ENCODE results near the gene TUBB3. TPM values are rescaled to one million over a fixed set of nuclear protein-coding genes. Genes with fewer than 3 reads are reported as not detected.
A peak's percentile ranks its signal among the peaks of the same experiment; 100 is the strongest.

The TUBB3 gene
- total RNA-seq, 4 donors from 2014 or later, result 0.33 to 2.4 (median 0.68) TPM

- no peak overlapping the region for H3K27ac ChIP-seq
- no peak for DNase-seq
- intact Hi-C loops (cut with DNase I), result no loop called here
- peak overlapping the region in 1 of 3 donors; percentile 46 for H3K4me3 ChIP-seq (replicated peaks in 1 of 3)
- 93 to 95% methylated on average over 7 to 8 of the region's 12 CpGs for WGBS, 2 donors
- no peaks in the 10 kb centered on the region for H3K9me3 ChIP-seq
- TF ChIP-seq CTCF (IDR thresholded peaks at IDR 0.05) (no peak), POLR2A (IDR thresholded peaks at IDR 0.05) (no peak)
- H3K27me3 ChIP-seq, result no peaks in the 10 kb centered on the region
- H3K36me3 ChIP-seq, result no peaks in the 10 kb centered on the region
- peaks cover 8 to 18% of the 10 kb centered on the region in 2 donors for H3K4me1 ChIP-seq
Observed at GRCh38 chr16:89949756-89950155, 26.6 kb downstream of the TUBB3 start.

- 92 to 94% methylated on average over 5 of the region's 5 CpGs for WGBS, 2 donors
- Histone ChIP-seq H3K4me1 (peaks cover 4 to 14% of the 10 kb centered on the region in 2 donors), H3K36me3 (no peaks in the 10 kb centered on the region), H3K4me3 (replicated peaks in 1 of 3) (no peak overlapping the region), H3K9me3 (no peaks in the 10 kb centered on the region), H3K27me3 (no peaks in the 10 kb centered on the region), H3K27ac (no peak overlapping the region)
- no peak for DNase-seq
- intact Hi-C loops (cut with DNase I), result no loop called here
- no peak for TF ChIP-seq CTCF (IDR thresholded peaks at IDR 0.05)
- TF ChIP-seq POLR2A (IDR thresholded peaks at IDR 0.05), result no peak
Observed at GRCh38 chr16:89951509-89951908, 28.4 kb downstream of the TUBB3 start.

GRCh38 chr16:89952049-89952448 lies 28.9 kb downstream of the TUBB3 start:
- TF ChIP-seq POLR2A (IDR thresholded peaks at IDR 0.05) (no peak), CTCF (IDR thresholded peaks at IDR 0.05) (no peak)

GRCh38 chr16:89952551-89952950 lies 29.4 kb downstream of the TUBB3 start:
- no peak for DNase-seq
- peaks cover 4 to 13% of the 10 kb centered on the region in 2 donors for H3K4me1 ChIP-seq
- H3K9me3 ChIP-seq, result no peaks in the 10 kb centered on the region
- no peak overlapping the region for H3K4me3 ChIP-seq (replicated peaks in 1 of 3)
- no peaks in the 10 kb centered on the region for H3K27me3 ChIP-seq
- TF ChIP-seq CTCF (IDR thresholded peaks at IDR 0.05) (no peak), POLR2A (IDR thresholded peaks at IDR 0.05) (no peak)
- no peak overlapping the region for H3K27ac ChIP-seq
- WGBS, 2 donors, result 85 to 86% methylated on average over 5 of the region's 6 CpGs
- intact Hi-C loops (cut with DNase I), result no loop called here
- peaks cover 0 to 8% of the 10 kb centered on the region in 2 donors for H3K36me3 ChIP-seq

More at GRCh38 chr16:89952049-89952448, 28.9 kb downstream of the TUBB3 start:
- intact Hi-C loops (cut with DNase I), result no loop called here
- Histone ChIP-seq H3K9me3 (no peaks in the 10 kb centered on the region), H3K4me3 (replicated peaks in 1 of 3) (no peak overlapping the region), H3K36me3 (peaks cover 0 to 3% of the 10 kb centered on the region in 2 donors), H3K27ac (no peak overlapping the region), H3K4me1 (peaks cover 4 to 14% of the 10 kb centered on the region in 2 donors), H3K27me3 (no peaks in the 10 kb centered on the region)
- 95 to 97% methylated on average over 12 of the region's 12 CpGs for WGBS, 2 donors
- no peak for DNase-seq

- peaks cover 4 to 6% of the 10 kb centered on the region in 2 donors for H3K4me1 ChIP-seq
- 87 to 94% methylated on average over 8 of the region's 11 CpGs for WGBS, 2 donors
- H3K27ac ChIP-seq, result no peak overlapping the region
- DNase-seq, result no peak
- intact Hi-C loops (cut with DNase I), result no loop called here
- H3K9me3 ChIP-seq, result no peaks in the 10 kb centered on the region
- TF ChIP-seq CTCF (IDR thresholded peaks at IDR 0.05), result no peak
- TF ChIP-seq POLR2A (IDR thresholded peaks at IDR 0.05), result no peak
- H3K27me3 ChIP-seq, result no peaks in the 10 kb centered on the region
- H3K4me3 ChIP-seq (replicated peaks in 1 of 3), result no peak overlapping the region
- peaks cover 2 to 13% of the 10 kb centered on the region in 2 donors for H3K36me3 ChIP-seq
Observed at GRCh38 chr16:89953671-89954406, 30.7 kb downstream of the TUBB3 start.

Data from thyroid gland (tissue), 4 donors.